HCT116 (cell line): ENCODE results near the gene AMY2A.

ENCODE experiments used
- CTCF ChIP-seq, 3 experiments: fragments of 200-600 bp in 1 of 3; sonication (generic) in 1 of 3; IDR thresholded peaks in 2 of 3; conservative IDR thresholded peaks in 1 of 3; 2 replicates each; pipeline ENCODE4 v1.5.1; 2012 to 2017; ENCODE audit warnings: low read depth in 2 of 3, low read length in 2 of 3, antibody characterized with exemption in 1 of 3, borderline replicate concordance in 1 of 3, control low read depth in 1 of 3, mild to moderate bottlenecking in 1 of 3, mixed read lengths in 1 of 3, mixed run types in 1 of 3, moderate library complexity in 1 of 3; ENCODE audit not compliant: insufficient read depth in 1 of 3
- REST ChIP-seq: IDR thresholded peaks from 2 replicates; pipeline ENCODE4 v1.6.1; 2012; ENCODE audit warnings: low read depth
- SP1 ChIP-seq: IDR thresholded peaks from 2 replicates; pipeline ENCODE4 v1.6.1; 2012; ENCODE audit warnings: low read depth

DNA sequence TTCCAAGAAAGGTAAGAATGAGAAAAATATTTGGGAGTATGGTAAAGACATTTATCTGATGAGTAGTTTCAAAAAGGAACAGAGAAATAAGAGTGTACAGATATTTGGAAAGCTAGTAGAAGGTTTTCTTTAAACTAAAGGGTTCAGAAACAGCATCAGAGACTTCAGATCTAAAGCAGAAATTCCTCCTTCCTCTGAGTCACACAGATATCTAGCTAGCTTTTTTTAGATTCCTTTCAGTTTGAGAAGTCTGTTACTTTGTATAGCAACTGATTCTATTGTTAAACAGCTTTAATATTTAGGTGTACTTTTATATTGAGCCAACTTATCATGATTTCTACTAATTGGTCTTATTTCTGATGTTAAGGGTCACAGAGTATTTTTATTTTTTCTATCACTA is 41.2 kb upstream of the AMY2A start:
- no peak for TF ChIP-seq REST
- no peak for TF ChIP-seq SP1
- no peak for TF ChIP-seq CTCF (IDR thresholded peaks at IDR 0.05 in 2 of 3, conservative IDR thresholded peaks at IDR 0.05 in 1 of 3; ENCODE audit: borderline replicate concordance in 1 of 3, insufficient read depth in 1 of 3, low read depth in 2 of 3, low read length in 2 of 3)
